Limb (tissue), 2 donors: ENCODE data around the gene DYRK1A.

Source experiments
- DNase-seq, 2 donors: peaks; one replicate each; pipeline ENCODE4 v3.0.0-alpha.2; 2016; ENCODE audit errors: extremely low spot score in 2 of 2

DYRK1A gene

DNA sequence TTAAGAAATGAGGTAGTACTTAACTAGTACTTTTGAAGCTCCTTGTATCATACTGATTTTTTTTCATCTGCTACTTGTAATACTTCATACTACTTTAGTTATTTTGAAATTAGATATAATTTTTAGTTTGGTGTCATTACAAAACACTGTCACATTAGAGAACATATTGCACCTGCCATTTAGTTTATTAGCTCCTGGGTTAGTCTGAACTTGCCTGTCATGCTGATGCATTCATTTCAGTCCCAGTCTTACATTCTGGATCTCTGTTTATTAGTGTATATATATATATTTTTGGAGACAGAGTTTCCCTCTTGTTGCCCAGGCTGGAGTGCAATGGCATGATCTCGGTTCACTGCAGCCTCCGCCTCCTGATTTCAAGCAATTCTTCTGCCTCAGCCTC lies 50.3 kb downstream of the DYRK1A start:
- no peak for DNase-seq

DNA sequence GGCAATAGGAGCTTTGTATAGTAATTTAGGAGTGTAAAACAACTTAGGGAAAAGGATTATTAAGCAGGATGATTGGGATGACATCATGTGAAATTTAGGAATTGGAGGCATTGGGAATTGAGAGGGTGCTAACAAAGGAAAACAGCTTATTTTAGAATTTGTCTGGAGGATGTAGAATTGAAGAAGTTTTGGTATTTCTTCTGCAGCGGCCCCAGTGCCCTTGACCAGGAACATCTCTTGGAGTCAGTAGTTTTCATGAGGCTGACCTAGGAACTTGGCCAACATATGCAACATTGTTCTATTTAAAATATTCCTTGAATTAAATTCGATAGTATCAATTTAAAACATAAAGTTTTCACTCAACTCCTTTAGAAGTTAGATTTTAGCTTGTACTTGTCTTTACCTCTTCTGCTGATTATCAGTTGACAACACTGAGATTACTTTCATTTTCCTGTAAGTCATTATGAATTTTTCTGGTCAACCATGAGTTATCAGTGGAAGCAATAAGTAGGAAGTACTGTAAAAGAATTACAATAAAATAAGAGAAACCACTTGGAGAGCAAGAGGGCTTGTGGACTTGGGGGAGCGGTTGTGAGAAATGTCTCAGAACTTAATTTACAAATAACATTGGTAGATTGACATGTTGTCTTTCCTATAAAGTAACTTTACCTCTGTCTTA lies 52.8 kb downstream of the DYRK1A start:
- DNase-seq: no peak

DNA sequence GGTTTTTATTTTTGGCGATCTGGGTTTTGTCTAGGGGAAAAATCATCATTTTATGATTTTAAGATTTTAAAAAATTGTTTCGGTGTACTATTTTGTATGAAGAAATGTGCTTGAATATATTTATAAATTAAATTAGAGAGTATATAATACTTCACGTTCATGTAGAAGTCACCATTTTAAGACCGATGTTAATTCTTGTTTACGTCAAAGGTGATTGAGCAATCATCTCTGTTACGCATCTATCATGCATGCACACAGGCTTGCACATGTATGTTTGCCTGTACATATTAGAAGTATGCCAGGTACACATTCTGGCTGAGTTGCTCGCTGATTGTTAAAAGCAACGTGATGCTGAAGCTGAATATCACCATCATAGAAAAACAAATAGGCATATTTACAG lies 54.7 kb downstream of the DYRK1A start:
- no peak for DNase-seq

DNA sequence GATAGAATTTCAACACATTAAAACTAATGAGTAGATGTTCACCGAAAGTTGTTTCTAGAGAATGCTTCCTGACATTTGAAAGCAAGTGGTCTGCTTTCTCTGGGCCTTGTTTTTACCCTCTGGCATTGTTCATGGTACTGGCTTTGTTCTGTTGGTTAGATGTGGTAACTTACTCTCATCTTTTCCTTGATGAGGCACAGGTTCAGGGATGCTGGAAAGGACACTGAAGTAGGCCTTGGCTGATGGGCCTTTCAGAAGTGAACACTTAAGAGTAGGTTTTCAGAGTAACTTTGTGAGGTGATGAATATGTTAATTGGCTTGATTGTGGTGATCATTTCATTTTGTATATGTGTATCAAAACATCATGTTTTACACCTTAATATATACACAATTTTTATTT lies 55.8 kb downstream of the DYRK1A start:
- no peak for DNase-seq

DNA sequence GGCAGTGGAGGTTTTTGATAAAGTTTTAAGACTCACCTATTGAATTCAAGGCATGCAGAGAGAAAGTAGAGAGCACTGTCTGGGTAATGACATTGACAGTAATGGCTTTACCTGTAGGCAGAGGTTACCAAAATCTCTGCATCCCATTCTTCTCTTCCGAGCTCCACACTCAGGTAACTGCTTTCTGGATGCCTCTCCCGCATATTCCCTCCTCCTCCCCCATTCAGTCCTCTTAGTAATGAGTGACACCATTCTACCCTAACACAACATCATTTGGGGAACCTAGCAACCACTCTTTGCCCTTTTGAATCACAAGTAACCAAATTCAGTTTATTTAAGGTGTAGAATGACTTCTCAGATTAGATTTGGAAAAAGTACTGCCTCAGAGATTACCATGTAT lies 56.5 kb downstream of the DYRK1A start:
- DNase-seq: no peak

DNA sequence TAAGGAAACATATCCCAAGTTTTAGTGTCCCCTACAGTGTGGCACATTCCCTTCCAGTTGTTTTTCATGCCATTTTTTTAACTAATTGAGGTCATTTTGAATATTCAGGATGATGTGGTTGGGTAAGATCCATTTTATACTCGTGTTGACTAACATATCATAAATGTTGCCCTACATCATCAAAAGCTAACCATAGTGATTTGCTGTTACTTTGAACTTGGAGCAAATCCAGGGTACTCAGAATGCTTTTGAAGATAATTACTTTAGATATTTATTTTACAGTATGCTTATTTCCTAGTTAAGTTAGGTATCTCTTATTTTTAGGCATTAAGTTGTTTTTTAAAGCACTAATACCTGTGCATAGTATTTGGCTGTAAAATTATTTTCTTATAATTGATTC lies 57.8 kb downstream of the DYRK1A start:
- no peak for DNase-seq

DNA sequence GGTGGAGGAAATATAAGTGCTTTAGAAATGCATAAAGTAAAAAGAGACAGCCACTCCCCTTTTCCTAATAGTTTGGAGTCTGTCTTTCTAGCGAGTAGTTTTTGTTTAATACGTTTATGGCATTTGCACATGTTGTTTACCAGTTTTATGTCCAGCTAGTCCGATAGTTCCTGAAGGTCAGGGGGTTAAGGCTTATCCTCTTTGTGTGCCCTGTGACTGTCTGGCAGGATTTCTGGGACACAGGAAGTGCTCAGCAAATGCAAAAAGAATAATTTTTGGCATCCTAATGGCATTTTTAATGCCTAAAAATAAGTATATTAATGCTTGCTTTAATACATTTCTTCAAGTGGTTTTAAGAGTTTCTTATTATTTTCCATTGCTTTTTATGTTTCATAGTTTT lies 58.4 kb downstream of the DYRK1A start:
- no peak for DNase-seq

DNA sequence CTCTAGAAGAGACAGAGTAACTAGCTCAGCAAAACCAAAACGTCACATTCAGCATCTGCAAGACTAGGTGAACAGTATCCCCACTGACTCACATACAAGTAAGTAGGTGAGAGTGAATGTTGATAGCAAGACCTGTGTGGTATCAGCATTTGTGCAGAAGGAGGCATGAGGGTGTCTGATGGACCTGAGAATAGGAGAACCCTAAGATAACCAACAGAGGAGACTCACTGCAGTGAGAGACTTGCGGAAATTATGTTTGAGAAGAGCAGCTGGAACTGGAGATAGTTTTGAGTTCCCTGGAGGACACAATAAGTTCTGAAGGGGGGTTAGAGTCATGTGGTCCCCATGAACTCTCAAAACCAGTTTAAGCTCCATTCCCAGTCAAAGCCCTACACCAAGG lies 59.1 kb downstream of the DYRK1A start:
- DNase-seq: no peak

DNA sequence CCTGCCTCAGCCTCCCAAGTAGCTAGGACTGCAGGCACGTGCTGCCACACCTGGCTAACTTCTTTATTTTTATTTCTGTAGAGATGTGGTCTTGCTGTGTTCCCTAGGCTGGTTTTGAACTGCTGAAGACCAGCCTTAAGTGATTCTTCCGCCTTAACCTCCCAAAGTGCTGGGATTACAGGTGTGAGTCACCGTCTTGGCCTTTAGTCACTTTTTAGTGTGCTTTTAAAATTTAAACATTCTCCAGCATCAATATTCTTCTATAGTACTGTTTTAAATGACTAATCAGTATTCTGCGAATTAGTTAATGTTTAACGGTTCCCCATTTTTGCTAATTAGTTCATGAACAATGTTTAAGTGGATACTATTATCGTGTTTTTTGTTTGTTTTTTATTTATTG lies 60.6 kb downstream of the DYRK1A start:
- DNase-seq: no peak

DNA sequence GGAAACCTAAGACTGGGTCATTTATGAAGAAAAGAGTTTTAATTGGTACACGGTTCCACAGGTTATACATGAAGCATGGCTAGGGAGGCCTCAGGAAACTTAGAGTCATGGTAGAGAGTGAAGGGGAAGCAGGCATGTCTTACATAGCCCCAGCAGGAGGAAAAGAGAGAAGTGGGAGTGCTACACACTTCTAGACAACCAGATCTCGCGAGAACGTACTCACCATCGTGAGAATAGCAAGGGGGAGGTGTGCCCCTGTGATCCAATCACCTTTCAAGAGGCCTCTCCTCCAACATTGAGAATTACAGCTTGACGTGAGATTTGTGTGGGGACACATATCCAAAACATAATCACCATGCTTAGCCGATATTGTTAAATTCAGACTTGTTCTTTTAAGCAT lies 62.8 kb downstream of the DYRK1A start:
- no peak for DNase-seq

DNA sequence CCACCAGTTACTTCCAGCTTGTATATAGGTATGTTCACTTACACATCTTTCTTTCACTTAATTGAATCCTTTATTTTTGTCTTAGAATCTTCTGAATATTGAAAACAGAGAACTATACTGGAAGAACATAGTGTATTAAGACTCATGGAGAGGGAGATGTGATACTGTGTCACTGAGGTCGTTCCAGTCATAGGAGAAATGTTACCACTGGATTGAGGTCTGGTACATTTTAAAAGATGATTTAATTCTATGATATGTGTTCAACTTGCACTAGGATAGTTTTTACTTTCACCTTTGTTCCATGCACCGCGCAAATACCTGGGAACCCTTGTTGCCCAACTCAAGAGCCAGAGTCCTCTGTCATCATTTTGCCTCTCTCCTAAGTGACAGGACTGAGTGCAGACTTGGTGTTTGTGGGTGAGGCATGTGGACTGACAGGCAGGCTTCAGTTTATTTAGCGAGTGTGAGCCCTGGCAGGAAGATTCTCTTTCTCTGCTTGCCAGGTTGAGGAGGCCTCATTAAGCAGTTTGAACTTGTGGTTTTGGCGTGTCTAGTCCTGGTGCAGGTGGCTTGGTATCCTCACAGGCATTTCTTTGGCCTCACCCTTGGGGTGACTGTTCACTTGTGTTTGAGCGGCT lies 63.7 kb downstream of the DYRK1A start:
- DNase-seq: no peak

DNA sequence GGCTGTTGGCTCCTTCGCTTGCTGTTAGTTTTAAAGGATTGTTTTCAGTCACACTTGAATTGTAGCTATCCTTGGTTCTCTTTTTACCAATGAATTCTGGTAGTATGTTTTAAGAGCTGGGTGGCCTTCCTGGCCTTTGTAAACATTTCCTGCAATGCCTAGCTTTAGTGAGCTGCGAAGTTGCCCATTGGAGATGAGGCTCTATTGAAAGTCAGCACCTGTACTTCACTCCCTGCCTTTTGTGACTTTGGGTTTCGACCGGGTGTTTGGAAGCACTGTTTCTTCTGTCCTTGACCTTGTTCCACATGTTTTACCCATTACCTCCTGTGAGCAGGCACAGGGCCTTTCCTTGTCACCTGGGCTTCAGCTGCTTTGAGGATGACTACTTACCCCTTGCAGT lies 64.7 kb downstream of the DYRK1A start:
- no peak for DNase-seq

DNA sequence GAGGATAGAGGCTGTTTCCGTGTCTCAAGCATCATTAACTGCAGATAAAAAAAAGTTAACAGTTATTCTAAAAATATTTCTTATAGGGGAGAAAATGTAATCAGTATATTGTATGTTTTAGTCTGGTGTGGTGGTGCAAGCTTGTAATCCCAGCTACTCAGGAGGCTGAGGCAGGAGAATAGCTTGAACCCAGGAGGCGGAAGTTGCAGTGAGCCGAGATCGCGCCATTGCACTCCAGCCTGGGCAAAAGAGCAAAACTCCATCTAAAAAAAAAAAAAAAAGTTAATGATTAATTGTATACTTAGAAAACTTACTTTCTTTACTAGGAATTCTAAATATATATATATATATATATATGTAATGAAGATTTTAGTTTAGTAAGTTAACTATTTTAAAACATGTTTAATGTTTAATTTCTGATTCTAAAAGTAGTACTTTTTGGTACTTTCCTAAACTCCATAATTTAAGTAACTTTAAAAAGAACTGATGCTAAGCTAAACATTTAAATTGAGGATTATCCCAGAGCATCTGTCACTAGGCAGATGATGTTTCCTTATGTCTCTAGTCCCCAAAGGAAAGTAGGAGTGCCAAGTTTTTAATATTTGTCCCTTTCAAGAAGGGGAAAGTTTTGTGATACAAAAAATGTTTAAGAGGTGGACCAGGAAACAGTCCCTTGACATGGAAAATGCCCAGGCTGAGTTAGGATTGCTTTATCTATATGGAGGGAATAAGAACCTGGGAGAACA lies 66.3 kb downstream of the DYRK1A start:
- no peak for DNase-seq

DNA sequence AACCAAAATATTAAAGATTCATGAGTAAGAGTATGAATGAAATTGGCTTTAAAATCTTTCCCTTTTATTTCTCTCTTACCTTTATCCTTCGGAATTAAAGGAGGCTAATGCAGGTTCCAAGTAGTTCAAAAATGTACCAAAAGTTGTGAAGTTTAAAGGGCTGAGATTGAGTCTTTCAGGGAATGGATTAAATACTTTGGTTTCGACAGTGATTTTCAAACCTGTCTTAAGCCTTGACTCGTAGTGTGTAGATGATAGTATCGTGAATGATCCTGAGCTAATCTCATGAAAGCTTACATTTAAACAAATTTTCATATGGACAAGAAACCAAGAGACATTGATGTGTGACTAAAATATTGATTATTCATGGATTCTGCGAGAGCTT lies 66.9 kb downstream of the DYRK1A start:
- no peak for DNase-seq

DNA sequence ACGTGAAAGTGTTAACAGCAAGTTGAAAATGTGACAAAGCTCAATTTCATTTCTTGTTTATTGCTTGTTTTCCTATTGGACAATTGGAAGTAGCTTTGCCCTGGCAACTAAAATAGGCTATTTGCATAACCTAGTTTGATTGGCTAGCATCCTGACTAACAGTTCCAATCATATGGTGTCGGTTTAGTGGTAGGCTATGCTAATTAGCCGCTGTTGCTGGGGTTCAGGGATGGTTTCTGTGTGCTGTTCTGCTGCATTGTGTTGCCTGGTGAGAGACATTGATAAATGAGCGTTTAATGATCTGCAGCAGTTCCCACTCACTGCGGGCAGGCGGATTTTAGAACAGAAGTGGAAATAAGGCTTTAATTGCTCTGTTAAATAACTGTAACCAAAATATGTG lies 68.5 kb downstream of the DYRK1A start:
- peak; percentile 58 to 93 for DNase-seq

DNA sequence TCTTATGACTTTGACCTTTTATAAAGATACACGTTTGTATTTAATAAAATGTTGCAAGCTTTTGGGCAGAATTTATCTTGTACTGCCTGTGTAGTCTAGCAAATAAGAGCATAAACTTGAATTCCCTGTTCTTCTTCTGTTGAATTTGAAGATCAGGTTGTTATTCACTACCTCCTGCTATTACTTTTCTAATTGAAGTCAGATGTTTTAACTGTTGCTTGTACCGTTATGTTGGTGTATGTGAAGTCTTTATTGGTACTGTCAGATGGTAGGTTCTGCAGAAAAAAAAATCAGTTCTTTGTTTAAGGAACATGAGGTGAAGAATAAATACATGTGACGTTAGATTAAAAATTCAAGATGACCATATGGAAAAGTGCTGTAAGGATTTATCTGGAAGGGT lies 69.1 kb downstream of the DYRK1A start:
- DNase-seq: no peak

DNA sequence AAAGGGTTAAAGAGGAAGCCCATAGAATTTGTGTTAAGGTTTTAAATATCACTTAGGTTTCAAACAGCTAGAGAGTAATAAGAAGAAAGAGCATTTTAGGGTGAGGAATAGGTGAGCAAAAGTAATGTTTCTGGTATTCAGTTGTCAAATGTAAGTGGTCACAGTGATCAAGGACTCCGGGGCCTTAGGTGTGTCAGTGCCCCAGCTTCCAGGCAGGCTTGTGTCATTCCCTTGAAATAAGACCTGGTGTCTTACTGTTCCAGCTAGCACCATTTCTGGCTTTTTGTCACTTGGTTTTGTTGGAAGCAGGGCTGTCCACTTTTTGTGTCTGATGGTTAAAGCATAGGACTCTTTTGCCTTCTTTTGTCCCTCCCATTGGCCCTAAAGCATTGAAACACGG lies 69.6 kb downstream of the DYRK1A start:
- no peak for DNase-seq

DNA sequence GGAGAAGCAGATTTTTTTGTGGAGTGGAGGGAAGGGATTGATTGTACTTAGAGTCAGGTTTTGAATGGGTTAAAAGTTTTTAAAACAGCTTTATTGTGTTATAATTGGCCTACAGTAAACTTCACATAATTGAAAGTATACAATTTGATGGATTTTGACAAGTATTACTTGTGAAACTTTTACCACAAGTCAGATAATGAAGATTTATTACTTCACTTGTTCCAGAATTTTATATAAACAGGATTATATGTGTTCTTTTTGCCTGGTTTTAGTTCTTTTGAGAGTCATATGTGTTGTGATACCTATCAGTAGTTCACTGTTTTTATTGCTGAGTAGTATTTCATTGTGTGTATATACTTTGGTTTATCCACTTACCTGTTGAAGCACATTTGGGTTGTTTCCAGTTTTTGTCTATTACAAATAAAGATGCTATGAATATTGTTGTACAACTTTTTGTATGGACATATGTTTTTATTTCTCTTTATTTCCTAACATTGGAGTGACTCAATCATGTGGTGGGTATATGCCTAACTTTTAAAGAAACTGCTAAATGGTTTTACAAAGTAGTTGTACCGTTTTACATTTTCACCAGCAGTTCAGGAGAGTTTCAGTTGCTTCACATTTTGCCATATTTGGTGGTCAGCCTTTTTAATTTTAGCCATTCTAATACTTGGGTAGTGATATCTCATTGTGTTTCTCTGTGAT lies 71.0 kb downstream of the DYRK1A start:
- DNase-seq: no peak

DNA sequence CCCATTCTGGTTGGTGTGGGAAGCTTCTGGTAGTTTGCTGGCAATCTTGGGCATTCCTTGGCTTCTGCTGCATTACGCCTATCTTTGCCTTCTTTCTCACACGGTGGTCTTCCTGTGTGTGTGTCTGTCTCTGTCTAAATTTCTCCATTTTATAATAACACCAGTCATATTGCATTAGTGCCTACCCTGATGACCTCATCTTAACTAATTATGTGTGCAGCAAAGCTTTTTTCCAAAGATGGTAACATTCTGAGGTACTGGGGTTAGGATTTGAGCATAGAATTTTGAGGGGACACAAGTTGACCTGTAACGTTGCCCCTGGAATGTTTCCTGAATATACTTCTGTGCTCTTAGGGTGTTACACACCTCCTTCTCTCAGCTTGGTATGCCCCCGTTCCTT lies 77.1 kb downstream of the DYRK1A start:
- no peak for DNase-seq

DNA sequence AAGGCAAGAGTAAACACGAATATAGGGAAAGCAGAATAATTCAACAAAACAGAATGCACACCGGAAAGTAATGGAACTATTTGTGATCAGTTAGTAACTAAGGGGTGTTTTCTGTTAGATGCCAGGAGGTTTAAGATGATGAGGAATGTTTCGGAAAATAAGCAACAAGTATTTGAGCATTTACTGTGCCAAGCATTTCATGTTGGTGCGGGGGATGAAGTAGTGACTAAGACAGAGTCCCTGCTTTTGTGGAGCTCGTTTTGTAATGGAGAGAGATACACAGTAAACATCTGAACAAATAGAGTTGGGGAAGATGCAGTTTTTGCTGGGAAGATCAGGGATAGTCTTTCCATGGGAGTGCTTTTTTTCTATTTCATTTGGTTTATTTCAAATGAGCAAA lies 78.7 kb downstream of the DYRK1A start:
- DNase-seq: no peak

DNA sequence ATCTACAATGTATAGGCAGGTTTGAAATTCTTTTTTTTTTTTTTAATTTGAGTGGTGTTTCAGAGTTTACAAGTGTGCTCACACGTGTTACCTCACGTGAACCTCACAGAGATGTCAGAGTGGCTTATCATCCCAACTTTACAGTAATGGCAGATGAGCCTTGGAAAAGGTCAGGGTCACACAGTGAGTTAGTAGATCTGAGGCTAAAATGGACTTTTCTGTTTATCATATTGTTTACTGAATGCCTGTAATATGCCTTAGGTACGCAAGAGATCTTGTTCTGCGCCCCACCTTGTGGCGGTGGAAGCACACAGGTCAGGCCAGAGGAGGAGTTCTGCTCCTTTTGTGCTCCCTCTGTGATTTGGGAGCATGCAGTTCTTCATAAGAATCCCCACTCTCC lies 80.0 kb downstream of the DYRK1A start:
- DNase-seq: no peak

DNA sequence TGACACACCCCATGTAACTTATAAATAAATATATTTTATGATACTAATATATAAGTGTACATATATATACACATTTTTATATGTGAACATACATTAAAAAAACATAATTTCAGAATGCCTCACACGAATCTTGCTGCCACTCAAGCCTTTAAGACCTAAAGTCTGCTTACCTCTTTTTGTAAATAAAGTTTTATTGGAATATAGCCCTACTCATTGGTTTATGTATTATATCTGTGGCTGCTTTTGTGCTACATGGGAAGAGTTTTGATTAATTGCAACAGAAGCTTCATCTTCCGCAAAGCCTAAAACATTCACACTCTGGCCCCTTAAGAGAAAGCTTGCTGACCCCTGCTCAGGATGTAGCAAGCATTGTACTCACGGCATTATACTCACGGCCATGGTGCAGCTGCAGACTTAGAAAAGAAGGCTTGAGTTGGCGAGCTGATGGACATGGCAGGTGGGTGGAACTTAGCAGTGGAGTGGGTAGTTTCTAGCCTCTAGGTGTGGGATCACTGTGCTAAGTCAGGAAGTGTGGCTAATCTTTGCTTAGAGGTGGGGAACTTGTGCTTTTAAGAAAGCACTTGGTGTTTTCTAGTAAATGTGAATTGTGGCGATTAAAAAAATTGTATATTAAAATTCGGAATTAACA lies 80.8 kb downstream of the DYRK1A start:
- no peak for DNase-seq
